HG03064 (cell line): ENCODE results near the gene ARMC9.
A peak's percentile ranks its signal among the peaks of the same experiment; 100 is the strongest.
"Not testable (repeated sequence)": the region's sequence is repeated elsewhere in the genome, so short reads cannot be mapped to it uniquely, and the experiment has no call there.

Source experiments
- ATAC-seq: cut with Tn5 transposase; IDR thresholded peaks from one replicate; pipeline ENCODE4 v1.9.1; 2021; ENCODE audit warnings: low read depth; ENCODE audit not compliant: unreplicated experiment

ARMC9 gene

GRCh38 chr2:231198291-231199173 is at the start of gene ARMC9:
TSS of gene ARMC9 (plus strand) at chr2:231198631. CDS start at chr2:231206239, 7,608 bp downstream.
- peak; percentile 94 for ATAC-seq

- no peak for ATAC-seq
Measured at GRCh38 chr2:231152800-231153557, 45.5 kb upstream of the ARMC9 start.

- no peak for ATAC-seq
Measured at GRCh38 chr2:231159306-231159705, 39.1 kb upstream of the ARMC9 start.

GRCh38 chr2:231160701-231161100 is 37.7 kb upstream of the ARMC9 start:
- no peak for ATAC-seq

DNA sequence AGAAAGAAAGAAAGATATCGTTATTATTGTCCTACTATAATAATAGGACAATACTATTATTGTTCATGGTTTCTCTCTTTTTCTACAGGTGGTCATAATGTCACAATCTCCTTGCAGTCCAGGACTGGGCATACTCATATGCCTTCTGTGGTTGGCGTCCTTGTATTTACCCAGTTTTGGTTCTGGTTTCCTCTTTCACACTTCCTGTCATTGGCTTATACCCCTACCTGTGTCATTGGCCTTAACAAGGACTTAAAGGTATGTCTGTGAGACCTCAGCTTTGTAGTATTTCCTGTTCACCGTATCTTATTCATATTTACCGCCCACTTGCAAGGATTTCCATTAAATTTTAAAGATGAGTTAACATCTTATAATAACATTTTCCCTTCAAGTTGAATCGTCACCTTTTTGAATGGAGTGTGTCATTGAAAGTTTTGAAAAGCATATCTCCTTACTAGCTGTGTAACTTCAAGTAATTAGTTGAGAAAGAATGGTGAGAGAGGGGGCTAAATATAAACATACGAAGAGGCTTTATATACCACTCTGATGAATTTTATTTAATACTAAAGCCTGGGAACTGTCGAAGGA is 37.1 kb upstream of the ARMC9 start:
- no peak for ATAC-seq

DNA sequence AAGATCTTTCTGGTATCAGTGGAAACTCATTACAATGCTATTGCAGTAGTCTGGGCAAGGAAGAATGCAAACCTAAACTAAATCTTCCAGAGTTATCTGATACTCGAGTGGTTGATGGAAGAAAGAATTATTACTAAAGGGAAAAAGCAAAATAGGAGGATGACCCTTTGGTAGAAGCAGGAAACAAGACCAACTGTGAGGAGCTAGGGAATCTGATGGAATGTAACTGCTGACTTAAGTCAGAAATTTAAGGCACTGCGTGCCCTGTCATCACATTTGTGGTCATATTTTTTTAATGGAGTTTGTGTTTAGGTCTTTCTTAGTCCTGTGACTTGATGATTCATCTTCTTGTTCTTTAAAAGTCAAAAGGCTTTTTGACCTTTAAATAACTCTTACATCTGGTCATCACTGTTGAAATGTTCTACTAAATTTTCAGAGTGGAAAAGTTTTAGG is 36.5 kb upstream of the ARMC9 start:
- no peak for ATAC-seq

DNA sequence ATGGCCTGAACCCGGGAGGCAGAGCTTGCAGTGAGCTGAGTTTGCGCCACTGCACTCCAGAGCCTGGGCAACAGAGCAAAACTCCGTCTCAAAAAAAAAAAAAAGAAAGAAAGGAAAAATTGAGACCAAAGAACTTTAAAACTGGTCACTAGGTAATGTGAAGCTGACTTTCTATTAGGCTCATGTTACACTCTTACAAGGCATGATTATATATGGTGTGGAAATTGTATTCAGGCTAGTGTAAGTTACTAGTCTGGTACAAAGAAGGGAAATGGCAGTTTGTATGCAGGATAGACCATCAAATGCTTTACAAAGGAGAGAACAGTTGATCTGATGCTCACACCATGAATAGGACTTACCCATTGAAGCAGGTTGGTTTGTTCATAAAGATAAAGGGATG is 35.4 kb upstream of the ARMC9 start:
- ATAC-seq: no peak

GRCh38 chr2:231163414-231164095 is 34.9 kb upstream of the ARMC9 start:
- ATAC-seq: no peak

DNA sequence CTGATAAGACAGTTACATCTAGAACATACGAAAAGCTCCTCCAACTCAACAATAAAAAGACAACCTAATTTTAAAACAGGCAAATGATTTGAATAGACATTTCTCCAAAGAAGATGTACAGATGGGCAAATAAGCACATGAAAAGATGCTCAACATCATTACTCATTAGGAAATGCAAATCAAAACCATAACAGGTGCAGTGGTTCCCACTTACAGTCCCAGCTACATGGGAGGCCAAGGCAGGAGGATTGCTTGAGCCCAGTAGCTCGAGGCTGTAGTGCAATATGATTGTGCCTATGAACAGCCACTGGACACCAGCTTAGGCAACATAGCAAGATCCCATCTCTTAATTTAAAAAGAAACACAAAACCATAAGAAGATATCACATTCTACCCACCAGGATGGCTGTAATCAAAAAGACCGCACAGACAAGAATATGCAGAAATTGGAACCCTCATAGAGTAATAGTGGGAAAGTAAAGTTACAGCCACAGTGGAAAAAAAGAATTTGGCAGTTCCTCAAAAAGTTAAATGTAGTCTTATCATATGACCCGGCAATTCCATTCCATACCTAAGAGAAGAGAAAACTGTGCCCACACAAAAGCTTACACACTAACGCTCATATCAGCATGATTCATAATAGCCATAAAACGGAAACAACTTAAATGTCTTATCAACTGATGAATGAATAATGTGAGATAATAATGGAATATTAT is 30.5 kb upstream of the ARMC9 start:
- no peak for ATAC-seq

DNA sequence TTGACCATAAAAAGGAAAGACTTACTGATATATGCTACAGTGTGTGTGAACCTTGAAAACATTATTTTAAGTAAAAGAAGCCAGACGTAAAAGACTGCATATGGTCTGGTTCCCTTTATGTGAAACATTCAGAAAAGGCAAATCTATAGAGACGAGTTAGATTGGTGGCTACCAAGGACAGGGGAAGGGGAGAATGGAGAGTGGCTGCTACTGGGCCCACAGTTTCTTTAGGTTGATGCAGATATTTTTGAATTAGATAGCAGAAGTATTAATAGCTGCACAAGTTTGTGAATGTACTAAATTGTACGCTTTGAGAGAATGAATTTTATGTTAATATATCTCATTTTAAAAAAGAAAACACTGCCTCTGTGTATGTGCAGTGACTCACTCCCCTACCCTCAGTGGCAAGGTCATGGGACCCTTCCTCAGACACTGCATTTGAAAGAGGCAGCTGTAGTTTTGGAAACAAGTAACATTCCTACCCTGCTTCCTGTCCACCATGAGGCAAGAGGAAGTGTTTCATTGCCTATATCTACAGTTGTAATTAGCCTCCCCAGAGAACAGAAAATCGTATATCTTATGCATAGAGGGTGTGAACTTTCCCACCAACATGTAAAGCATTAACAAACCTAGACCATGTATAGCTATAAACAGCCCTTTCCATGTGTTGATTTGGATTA is 29.8 kb upstream of the ARMC9 start:
- ATAC-seq: no peak

DNA sequence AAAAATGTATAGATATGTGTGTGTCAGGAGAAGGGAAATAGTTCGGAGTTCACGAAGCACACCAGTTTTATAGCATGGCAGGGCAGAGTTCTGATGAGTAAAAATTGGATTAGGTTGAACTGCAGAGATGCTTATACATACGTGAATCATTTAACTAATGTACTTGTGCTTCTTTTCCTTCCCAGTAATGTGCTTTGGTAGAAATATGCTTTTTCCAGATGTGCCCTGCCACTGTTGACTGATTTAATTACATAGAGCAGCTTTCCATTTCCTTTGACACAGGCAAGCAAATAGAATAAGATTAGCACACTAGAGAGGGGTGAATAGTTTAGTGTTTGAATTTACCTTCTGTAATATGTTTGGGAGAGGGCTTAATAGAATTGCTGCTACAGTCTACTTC is 28.9 kb upstream of the ARMC9 start:
- no peak for ATAC-seq

DNA sequence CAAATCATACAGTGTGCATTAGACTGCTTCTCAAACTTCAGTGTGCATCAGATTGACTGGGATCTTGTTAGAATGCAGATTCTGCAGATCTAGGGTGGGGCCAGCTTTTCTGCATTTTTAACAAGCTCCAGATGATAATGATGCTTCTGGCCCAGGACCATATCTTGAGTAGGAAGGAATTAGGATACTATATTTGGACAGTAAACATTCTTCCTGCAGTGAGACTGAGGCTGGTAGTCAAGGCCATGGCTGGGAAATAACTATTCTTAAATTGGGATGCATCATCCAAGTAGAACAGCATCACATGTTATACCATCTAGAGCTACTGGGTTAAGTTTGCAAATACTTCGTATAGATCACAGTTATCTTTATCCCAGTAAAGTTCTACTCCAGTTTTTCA is 28.4 kb upstream of the ARMC9 start:
- ATAC-seq: no peak

GRCh38 chr2:231172025-231172424 is 26.4 kb upstream of the ARMC9 start:
- no peak for ATAC-seq

DNA sequence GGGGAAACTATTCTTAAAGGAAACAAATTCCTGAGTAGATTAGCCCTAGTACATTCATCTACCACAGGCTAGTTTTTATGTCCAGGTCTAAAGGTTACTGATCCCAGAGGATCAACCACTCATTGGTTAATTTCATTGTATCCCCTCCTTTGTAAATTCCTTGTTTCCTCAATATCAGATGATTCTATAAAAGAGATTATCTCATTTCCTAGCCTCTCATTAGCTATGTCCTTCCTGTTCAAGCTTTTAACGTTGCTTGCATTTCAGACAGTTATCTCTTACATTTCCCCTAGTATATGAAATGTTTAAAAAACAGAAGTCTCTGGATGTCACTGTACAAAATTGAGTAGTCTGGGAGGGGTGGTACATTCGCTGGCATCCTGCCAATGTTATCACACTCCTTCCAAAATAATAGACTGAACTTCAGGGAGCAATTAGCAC is 24.2 kb upstream of the ARMC9 start:
- no peak for ATAC-seq

GRCh38 chr2:231176066-231176465 is 22.4 kb upstream of the ARMC9 start:
- no peak for ATAC-seq

GRCh38 chr2:231177156-231178025 is 21.0 kb upstream of the ARMC9 start:
- ATAC-seq: no peak

DNA sequence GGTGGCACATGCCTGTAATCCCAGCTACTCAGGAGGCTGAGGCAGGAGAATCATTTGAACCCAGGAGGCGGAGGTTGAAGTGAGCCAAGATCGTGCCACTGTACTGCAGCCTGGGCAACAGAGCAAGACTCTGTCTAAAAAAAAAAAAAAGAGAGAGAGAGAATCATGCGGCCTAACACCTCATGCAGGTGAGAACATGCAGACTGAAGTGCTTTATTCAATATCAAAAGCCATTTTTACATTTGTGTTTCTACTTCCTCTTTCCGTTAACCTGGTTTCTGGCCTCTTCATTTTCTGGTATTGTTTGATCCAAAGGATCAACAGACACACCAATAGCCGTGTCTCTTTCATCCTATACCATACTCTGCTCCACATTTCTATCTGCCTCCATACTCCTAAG is 19.6 kb upstream of the ARMC9 start:
- not testable (repeated sequence) for ATAC-seq

- peak; percentile 48 for ATAC-seq
Measured at GRCh38 chr2:231181860-231182512, 16.4 kb upstream of the ARMC9 start.
